Activated T-cell treated with anti-CD3 and anti-CD28 coated beads, Interleukin-2, amount 50 U/mL, for 72 hours (primary cell): ENCODE data around the gene ADGRV1. TPM values are rescaled to one million over a fixed set of nuclear protein-coding genes. Genes with fewer than 3 reads are reported as not detected.
"Not testable (repeated sequence)": the region's sequence is repeated elsewhere in the genome, so short reads cannot be mapped to it uniquely, and the experiment has no call there.

Experiments used
- ATAC-seq, 2 donors: fragments of 150-1000 bp; cut with Tn5 transposase; replicated peaks in 1 of 2; 2 replicates each; pipeline ENCODE4 v1.10.0; 2021; ENCODE audit warnings: moderate library complexity in 2 of 2, mild to moderate bottlenecking in 1 of 2
- DNase-seq, 2 donors: peaks; one replicate each; pipeline ENCODE4 v3.0.0; 2021 to 2022; ENCODE audit warnings: mixed read lengths in 1 of 2
- H3K27ac Mint-ChIP-seq: one replicate; pipeline ENCODE4 v1.8.0; 2022; ENCODE audit warnings: mild to moderate bottlenecking, moderate library complexity, mixed read lengths
- H3K27me3 Mint-ChIP-seq: one replicate; pipeline ENCODE4 v1.8.0; 2022; ENCODE audit warnings: low read depth, mixed read lengths
- H3K36me3 Mint-ChIP-seq, 2 donors: one replicate each; pipeline ENCODE4 v1.8.0; 2022; ENCODE audit warnings: mixed read lengths in 2 of 2, mild to moderate bottlenecking in 1 of 2; ENCODE audit not compliant: insufficient read depth in 2 of 2
- H3K4me1 Mint-ChIP-seq: one replicate; pipeline ENCODE4 v1.8.0; 2022; ENCODE audit warnings: low read depth, mixed read lengths
- H3K4me3 Mint-ChIP-seq, 2 donors: one replicate each; pipeline ENCODE4 v1.8.0; 2022; ENCODE audit warnings: mild to moderate bottlenecking in 2 of 2, mixed read lengths in 2 of 2, moderate library complexity in 2 of 2
- H3K9me3 Mint-ChIP-seq, 2 donors: one replicate each; pipeline ENCODE4 v1.8.0; 2022; ENCODE audit warnings: mixed read lengths in 2 of 2
- total RNA-seq, 2 donors: library from RNA; stranded (reverse); gene quantifications; one replicate each; pipeline ENCODE4 v1.2.3, GENCODE V29; 2022

The ADGRV1 gene
- total RNA-seq, 2 donors from 2014 or later, result 0.12 to 0.21 TPM

- Mint-ChIP-seq H3K9me3 (no peaks in the 10 kb centered on the region), H3K27ac (no peak overlapping the region)
Observed at GRCh38 chr5:91032125-91032524, 473.5 kb downstream of the ADGRV1 start.

GRCh38 chr5:91033370-91033769 lies 474.8 kb downstream of the ADGRV1 start:
- Mint-ChIP-seq H3K4me3 (no peak overlapping the region), H3K27ac (no peak overlapping the region), H3K36me3 (no peaks in the 10 kb centered on the region), H3K4me1 (no peaks in the 10 kb centered on the region), H3K27me3 (peaks cover 20% of the 10 kb centered on the region), H3K9me3 (no peaks in the 10 kb centered on the region)
- ATAC-seq (no peak), DNase-seq (no peak)

More at GRCh38 chr5:91032125-91032524, 473.5 kb downstream of the ADGRV1 start:
- Mint-ChIP-seq H3K27me3 (peaks cover 26% of the 10 kb centered on the region), H3K4me3 (no peak overlapping the region), H3K36me3 (no peaks in the 10 kb centered on the region), H3K4me1 (no peaks in the 10 kb centered on the region)
- no peak for DNase-seq
- ATAC-seq, result no peak

GRCh38 chr5:91038180-91038808 lies 479.7 kb downstream of the ADGRV1 start:
- DNase-seq (no peak), ATAC-seq (no peak)
- Mint-ChIP-seq H3K27me3 (peaks cover 8% of the 10 kb centered on the region), H3K4me1 (no peaks in the 10 kb centered on the region), H3K4me3 (no peak overlapping the region), H3K27ac (no peak overlapping the region), H3K9me3 (no peaks in the 10 kb centered on the region), H3K36me3 (no peaks in the 10 kb centered on the region)

- not testable (repeated sequence) for H3K4me3 Mint-ChIP-seq, H3K4me1 Mint-ChIP-seq, H3K9me3 Mint-ChIP-seq, H3K36me3 Mint-ChIP-seq, H3K27ac Mint-ChIP-seq, ATAC-seq, DNase-seq
- peaks cover 17% of the 10 kb centered on the region for H3K27me3 Mint-ChIP-seq
Observed at GRCh38 chr5:91041132-91041531, 482.5 kb downstream of the ADGRV1 start.

- no peak overlapping the region for H3K27ac Mint-ChIP-seq
Observed at GRCh38 chr5:91042247-91042935, 483.8 kb downstream of the ADGRV1 start.

GRCh38 chr5:91042936-91043255 lies 484.3 kb downstream of the ADGRV1 start:
- Mint-ChIP-seq H3K4me3 (no peak overlapping the region), H3K4me1 (no peaks in the 10 kb centered on the region), H3K27me3 (peaks cover 25% of the 10 kb centered on the region), H3K9me3 (peaks cover 0 to 5% of the 10 kb centered on the region in 2 donors), H3K36me3 (no peaks in the 10 kb centered on the region), H3K27ac (no peak overlapping the region)
- DNase-seq (no peak), ATAC-seq (no peak)

More at GRCh38 chr5:91042247-91042935, 483.8 kb downstream of the ADGRV1 start:
- H3K4me1 Mint-ChIP-seq, result no peaks in the 10 kb centered on the region
- DNase-seq, result no peak
- peaks cover 0 to 5% of the 10 kb centered on the region in 2 donors for H3K9me3 Mint-ChIP-seq
- peaks cover 25% of the 10 kb centered on the region for H3K27me3 Mint-ChIP-seq
- ATAC-seq, result no peak
- H3K4me3 Mint-ChIP-seq, result no peak overlapping the region
- no peaks in the 10 kb centered on the region for H3K36me3 Mint-ChIP-seq

- peaks cover 0 to 5% of the 10 kb centered on the region in 2 donors for H3K9me3 Mint-ChIP-seq
- no peak overlapping the region for H3K27ac Mint-ChIP-seq
- ATAC-seq (no peak), DNase-seq (no peak)
- H3K4me3 Mint-ChIP-seq, result no peak overlapping the region
- H3K36me3 Mint-ChIP-seq, result no peaks in the 10 kb centered on the region
- H3K4me1 Mint-ChIP-seq, result no peaks in the 10 kb centered on the region
- H3K27me3 Mint-ChIP-seq, result peaks cover 40% of the 10 kb centered on the region
Observed at GRCh38 chr5:91048073-91048472, 489.5 kb downstream of the ADGRV1 start.

GRCh38 chr5:91049112-91049511 lies 490.5 kb downstream of the ADGRV1 start:
- Mint-ChIP-seq H3K4me3 (no peak overlapping the region), H3K27me3 (peaks cover 48% of the 10 kb centered on the region), H3K9me3 (peaks cover 0 to 5% of the 10 kb centered on the region in 2 donors), H3K36me3 (no peaks in the 10 kb centered on the region), H3K4me1 (no peaks in the 10 kb centered on the region), H3K27ac (no peak overlapping the region)
- DNase-seq, result no peak
- no peak for ATAC-seq

- H3K27ac Mint-ChIP-seq, result no peak overlapping the region
- H3K4me3 Mint-ChIP-seq, result no peak overlapping the region
- no peaks in the 10 kb centered on the region for H3K4me1 Mint-ChIP-seq
- DNase-seq (no peak), ATAC-seq (no peak)
- peaks cover 0 to 3% of the 10 kb centered on the region in 2 donors for H3K9me3 Mint-ChIP-seq
- peaks cover 45% of the 10 kb centered on the region for H3K27me3 Mint-ChIP-seq
- no peaks in the 10 kb centered on the region for H3K36me3 Mint-ChIP-seq
Observed at GRCh38 chr5:91049800-91050199, 491.2 kb downstream of the ADGRV1 start.

- not testable (repeated sequence) for H3K27ac Mint-ChIP-seq, H3K4me1 Mint-ChIP-seq, H3K9me3 Mint-ChIP-seq, H3K36me3 Mint-ChIP-seq, ATAC-seq, H3K4me3 Mint-ChIP-seq, DNase-seq
- peaks cover 39% of the 10 kb centered on the region for H3K27me3 Mint-ChIP-seq
Observed at GRCh38 chr5:91052411-91052810, 493.8 kb downstream of the ADGRV1 start.

GRCh38 chr5:91052977-91053740 lies 494.6 kb downstream of the ADGRV1 start:
- DNase-seq (no peak), ATAC-seq (no peak)
- Mint-ChIP-seq H3K4me1 (no peaks in the 10 kb centered on the region), H3K27ac (no peak overlapping the region), H3K27me3 (peaks cover 44% of the 10 kb centered on the region), H3K36me3 (no peaks in the 10 kb centered on the region), H3K4me3 (no peak overlapping the region), H3K9me3 (no peaks in the 10 kb centered on the region)

GRCh38 chr5:91053741-91054025 lies 495.1 kb downstream of the ADGRV1 start:
- Mint-ChIP-seq H3K27ac (no peak overlapping the region), H3K27me3 (peaks cover 44% of the 10 kb centered on the region), H3K36me3 (no peaks in the 10 kb centered on the region), H3K4me1 (peaks cover 3% of the 10 kb centered on the region), H3K4me3 (no peak overlapping the region), H3K9me3 (no peaks in the 10 kb centered on the region)
- ATAC-seq (no peak), DNase-seq (no peak)

GRCh38 chr5:91058155-91058554 lies 499.6 kb downstream of the ADGRV1 start:
- Mint-ChIP-seq H3K4me1 (peaks cover 34% of the 10 kb centered on the region), H3K27ac (no peak overlapping the region), H3K27me3 (peaks cover 67% of the 10 kb centered on the region), H3K9me3 (no peaks in the 10 kb centered on the region), H3K4me3 (no peak overlapping the region), H3K36me3 (no peaks in the 10 kb centered on the region)
- DNase-seq (no peak), ATAC-seq (no peak)
